Ishikawa (cell line): Measurements from ENCODE around the gene TMEM269.

ENCODE experiments used
- EP300 ChIP-seq: IDR thresholded peaks from 2 replicates; pipeline ENCODE4 v1.6.1; 2012; ENCODE audit warnings: borderline replicate concordance
- FOXM1 ChIP-seq: IDR thresholded peaks from 2 replicates; pipeline ENCODE4 v1.6.1; 2012; ENCODE audit warnings: low read depth, borderline replicate concordance
- NFIC ChIP-seq: IDR thresholded peaks from 2 replicates; pipeline ENCODE4 v1.6.1; 2012
- RAD21 ChIP-seq: IDR thresholded peaks from 2 replicates; pipeline ENCODE4 v1.6.1; 2012; ENCODE audit warnings: low read depth
- TAF1 ChIP-seq: IDR thresholded peaks from 2 replicates; pipeline ENCODE4 v1.6.1; 2012; ENCODE audit warnings: low read depth, mild to moderate bottlenecking
- TCF12 ChIP-seq: IDR thresholded peaks from 2 replicates; pipeline ENCODE4 v1.6.1; 2012; ENCODE audit warnings: low read depth
- YY1 ChIP-seq: IDR thresholded peaks from 2 replicates; pipeline ENCODE4 v1.6.1; 2012; ENCODE audit warnings: low read depth
- ZBTB7A ChIP-seq: IDR thresholded peaks from 2 replicates; pipeline ENCODE4 v1.6.1; 2012; ENCODE audit warnings: low read depth

- TF ChIP-seq RAD21: no peak
- no peak for TF ChIP-seq TAF1
- TF ChIP-seq EP300: no peak
- TF ChIP-seq YY1: no peak
- no peak for TF ChIP-seq NFIC
- TF ChIP-seq ZBTB7A: no peak
- TF ChIP-seq FOXM1: no peak
- TF ChIP-seq TCF12: no peak
Observed at GRCh38 chr1:42776502-42776901, 8.3 kb upstream of the TMEM269 start.
